GM12878 (cell line): Measurements from ENCODE around the gene ATP4A. TPM values are rescaled to one million over a fixed set of nuclear protein-coding genes. Genes with fewer than 3 reads are reported as not detected.

ENCODE experiments used
- ATAC-seq: fragments of 200-7000 bp; cut with Tn5 transposase; 3 replicates; pipeline ENCODE4 v1.9.1; 2020; ENCODE audit warnings: mild to moderate bottlenecking, moderate library complexity
- BruUV-seq: library from RNA; stranded (reverse); fragments of 400-500 nt; replicated peaks from 2 replicates; lab custom pipeline; 2021; lab: Mats Ljungman, UMichigan
- CTCF ChIA-PET: fragments of 300-600 bp; sonication (Branson Sonifier 250); formaldehyde crosslinking; extraction: SDS; loops from one replicate; lab custom pipeline; 2021; ENCODE audit warnings: inconsistent platforms; lab: Yijun Ruan, JAX
- POLR2A ChIA-PET: fragments of 350-600 bp; formaldehyde crosslinking; extraction: SDS; loops from one replicate; lab custom pipeline; 2021; ENCODE audit warnings: inconsistent platforms; lab: Charles Lee
- RAD21 ChIA-PET: fragments of 300-600 bp; sonication (Branson Sonifier 250); formaldehyde crosslinking; loops from one replicate; lab custom pipeline; 2023; ENCODE audit warnings: antibody characterized with exemption; ENCODE audit not compliant: unreplicated experiment; lab: Charles Lee
- SMC1A ChIA-PET: fragments of 300-600 bp; sonication (Branson Sonifier 250); formaldehyde crosslinking; loops from one replicate; lab custom pipeline; 2023; ENCODE audit not compliant: unreplicated experiment, uncharacterized antibody; lab: Charles Lee
- DNase-seq: peaks from one replicate; pipeline ENCODE4 v3.0.0-alpha.2; 2011; ENCODE audit warnings: low read depth, low spot score
- FAIRE-seq: peaks from 3 replicates; lab custom pipeline; 2011; peaks lifted over from hg19 to GRCh38; lab: Jason Lieb, UNC
- H2AFZ ChIP-seq: 2 replicates; pipeline ENCODE4 v1.6.0; 2011; ENCODE audit warnings: low read depth, low read length, control low read depth; ENCODE audit not compliant: control insufficient read depth
- H3K27ac ChIP-seq: 2 replicates; pipeline ENCODE4 v1.5.1; 2011; ENCODE audit warnings: control low read depth; ENCODE audit not compliant: control insufficient read depth, insufficient read depth
- H3K27me3 ChIP-seq, 2 experiments: replicated peaks in 1 of 2; 2 replicates each; pipeline versions ENCODE4 v1.6.0 to v1.6.1; 2011; ENCODE audit warnings: low read length in 1 of 2; ENCODE audit not compliant: control insufficient read depth in 2 of 2, insufficient read depth in 2 of 2
- H3K36me3 ChIP-seq, 2 experiments: 2 replicates each; pipeline ENCODE4 v1.5.1; 2011; ENCODE audit warnings: low read length in 1 of 2; ENCODE audit not compliant: control insufficient read depth in 2 of 2, insufficient read depth in 2 of 2
- H3K4me1 ChIP-seq: 2 replicates; pipeline ENCODE4 v1.6.1; 2011; ENCODE audit warnings: mild to moderate bottlenecking, low read length, moderate library complexity, mixed read lengths; ENCODE audit not compliant: control insufficient read depth, insufficient read depth
- H3K4me2 ChIP-seq: 2 replicates; pipeline ENCODE4 v1.6.0; 2011; ENCODE audit warnings: control low read depth; ENCODE audit not compliant: control insufficient read depth, insufficient read depth
- H3K4me3 ChIP-seq: fragments of 200-600 bp; sonication (generic); 2 replicates; pipeline ENCODE4 v1.5.1; 2016
- H3K79me2 ChIP-seq: 2 replicates; pipeline ENCODE4 v1.6.0; 2011; ENCODE audit warnings: low read length; ENCODE audit not compliant: control insufficient read depth, insufficient read depth
- H3K9ac ChIP-seq: 2 replicates; pipeline ENCODE4 v1.8.0; 2011; ENCODE audit warnings: low read length, control low read depth, mixed read lengths; ENCODE audit not compliant: control insufficient read depth, insufficient read depth
- H3K9me3 ChIP-seq: replicated peaks from 3 replicates; pipeline ENCODE4 v1.5.1; 2011; ENCODE audit warnings: mild to moderate bottlenecking, low read length; ENCODE audit not compliant: control insufficient read depth, insufficient read depth
- H4K20me1 ChIP-seq: 2 replicates; pipeline ENCODE4 v1.6.0; 2011; ENCODE audit not compliant: control insufficient read depth, insufficient read depth
- CTCF ChIP-seq, 3 experiments: IDR thresholded peaks in 2 of 3; conservative IDR thresholded peaks in 1 of 3; 2 replicates each; pipeline ENCODE4 v1.5.1; 2011; ENCODE audit warnings: low read depth in 3 of 3, low read length in 3 of 3, mild to moderate bottlenecking in 3 of 3, control low read depth in 2 of 3, moderate library complexity in 2 of 3, inconsistent platforms in 1 of 3, mixed read lengths in 1 of 3; ENCODE audit not compliant: control insufficient read depth in 2 of 3, insufficient read depth in 1 of 3; ENCODE audit errors: extremely low read depth in 1 of 3
- ETV6 ChIP-seq, 2 experiments: fragments of 450-650 bp in 1 of 2; IDR thresholded peaks in 1 of 2; conservative IDR thresholded peaks in 1 of 2; 2 replicates each; pipeline ENCODE4 v1.6.1; 2014; ENCODE audit warnings: antibody characterized with exemption in 1 of 2, borderline replicate concordance in 1 of 2, low read depth in 1 of 2, mild to moderate bottlenecking in 1 of 2, moderate library complexity in 1 of 2
- FOXM1 ChIP-seq: IDR thresholded peaks from 2 replicates; pipeline ENCODE4 v1.6.1; 2012; ENCODE audit warnings: low read depth, mild to moderate bottlenecking, inconsistent platforms, low read length, moderate library complexity
- MEF2A ChIP-seq: IDR thresholded peaks from 2 replicates; pipeline ENCODE4 v1.6.1; 2011; ENCODE audit warnings: low read depth, mild to moderate bottlenecking, low read length, moderate library complexity; ENCODE audit not compliant: insufficient read depth
- MYC ChIP-seq: IDR thresholded peaks from 2 replicates; pipeline ENCODE4 v1.6.1; 2011; ENCODE audit warnings: mild to moderate bottlenecking, low read length, moderate library complexity, inconsistent platforms; ENCODE audit not compliant: insufficient read depth, insufficient replicate concordance, insufficient read length, severe bottlenecking
- POLR2A ChIP-seq: IDR thresholded peaks from 2 replicates; pipeline ENCODE4 v1.6.1; 2011; ENCODE audit warnings: low read depth, mild to moderate bottlenecking, low read length
- RBBP5 ChIP-seq: fragments of 200-600 bp; sonication (generic); conservative IDR thresholded peaks from 2 replicates; pipeline ENCODE4 v1.6.1; 2016
- SIX5 ChIP-seq: IDR thresholded peaks from 2 replicates; pipeline ENCODE4 v1.6.1; 2011; ENCODE audit warnings: mild to moderate bottlenecking, low read depth, low read length, moderate library complexity; ENCODE audit not compliant: severe bottlenecking
- SP1 ChIP-seq: IDR thresholded peaks from one replicate; pipeline ENCODE4 v1.6.1; 2011; ENCODE audit warnings: low read depth, low read length
- STAT3 ChIP-seq: IDR thresholded peaks from 2 replicates; pipeline ENCODE4 v1.6.1; 2011; ENCODE audit warnings: low read depth, low read length, improper control_type of control experiment
- TCF3 ChIP-seq: IDR thresholded peaks from 2 replicates; pipeline ENCODE4 v1.6.1; 2012; ENCODE audit warnings: low read depth, mild to moderate bottlenecking, low read length, borderline replicate concordance; ENCODE audit not compliant: insufficient read depth
- USF2 ChIP-seq: IDR thresholded peaks from 2 replicates; pipeline ENCODE4 v1.6.1; 2011; ENCODE audit warnings: low read depth, low read length, improper control_type of control experiment, borderline replicate concordance
- ZBED1 ChIP-seq: IDR thresholded peaks from 2 replicates; pipeline ENCODE4 v1.6.1; 2016; ENCODE audit warnings: borderline replicate concordance
- WGBS: methylation state at CpG from one replicate; pipeline ENCODE4 v1.1.6; 2016; ENCODE audit warnings: low lambda C conversion rate; ENCODE audit not compliant: insufficient replicate concordance, insufficient coverage; ENCODE audit errors: missing lambda C conversion rate; 5-methylcytosine and 5-hydroxymethylcytosine counted together
- in situ Hi-C: fragments of 300-500 bp; cut with MboI; formaldehyde crosslinking; loops from 9 replicates; pipeline ENCODE4 v1.14.3; 2018; ENCODE audit warnings: mixed read lengths
- intact Hi-C: fragments of 100-400 bp; cut with micrococcal nuclease; formaldehyde crosslinking; loops from one replicate; pipeline ENCODE4 v1.14.2; 2022; ENCODE audit not compliant: unreplicated experiment
- polyA plus RNA-seq, 11 experiments: library from polyadenylated mRNA; depleted of rRNA in 4 of 11; unstranded in 6 of 11; stranded (reverse) in 5 of 11; fragments of >200 nt; fragmentation: Nextera tagmentation in 4 of 11; fragmentation: Illumina TruSeq in 1 of 11; extraction: Ambion mirVana in 4 of 11; extraction: Trizol in 1 of 11; gene quantifications; 1 replicate in 1 of 11; 2 replicates in 10 of 11; pipeline versions ENCODE4 v1.2.1 to v1.2.3, GENCODE V29; 2011 to 2016; ENCODE audit warnings: inconsistent platforms in 2 of 11, missing spikeins in 2 of 11, low read depth in 1 of 11
- total RNA-seq, 4 experiments: library from RNA; depleted of rRNA in 3 of 4; stranded (reverse); fragments of >200 nt in 3 of 4; fragmentation: Illumina TruSeq in 1 of 4; extraction: Trizol in 1 of 4; gene quantifications; 2 replicates each; pipeline versions ENCODE4 v1.2.1 to v1.2.3, GENCODE V29; 2013 to 2021
- TF ChIP-seq, protein P1 (sequence below): IDR thresholded peaks from 2 replicates; pipeline ENCODE4 v1.6.1; 2011; ENCODE audit warnings: borderline replicate concordance, low read depth, mild to moderate bottlenecking, moderate library complexity, low read length; ENCODE audit not compliant: insufficient read depth, poor library complexity, severe bottlenecking
- TF ChIP-seq, protein P2 (sequence below): IDR thresholded peaks from 2 replicates; pipeline ENCODE4 v1.6.1; 2011; ENCODE audit warnings: mild to moderate bottlenecking, low read depth, low read length, moderate library complexity; ENCODE audit not compliant: insufficient replicate concordance
- TF ChIP-seq, protein P3 (sequence below): IDR thresholded peaks from 2 replicates; pipeline ENCODE4 v1.6.1; 2012; ENCODE audit warnings: low read length, inconsistent platforms

The ATP4A gene
- total and polyA plus RNA-seq, 10 of the 15 experiments (the other 5 are each of a cell fraction or from before 2014, with no cell fraction given): 0.03 to 1.5 (median 0.11) TPM; not detected in 3

DNA sequence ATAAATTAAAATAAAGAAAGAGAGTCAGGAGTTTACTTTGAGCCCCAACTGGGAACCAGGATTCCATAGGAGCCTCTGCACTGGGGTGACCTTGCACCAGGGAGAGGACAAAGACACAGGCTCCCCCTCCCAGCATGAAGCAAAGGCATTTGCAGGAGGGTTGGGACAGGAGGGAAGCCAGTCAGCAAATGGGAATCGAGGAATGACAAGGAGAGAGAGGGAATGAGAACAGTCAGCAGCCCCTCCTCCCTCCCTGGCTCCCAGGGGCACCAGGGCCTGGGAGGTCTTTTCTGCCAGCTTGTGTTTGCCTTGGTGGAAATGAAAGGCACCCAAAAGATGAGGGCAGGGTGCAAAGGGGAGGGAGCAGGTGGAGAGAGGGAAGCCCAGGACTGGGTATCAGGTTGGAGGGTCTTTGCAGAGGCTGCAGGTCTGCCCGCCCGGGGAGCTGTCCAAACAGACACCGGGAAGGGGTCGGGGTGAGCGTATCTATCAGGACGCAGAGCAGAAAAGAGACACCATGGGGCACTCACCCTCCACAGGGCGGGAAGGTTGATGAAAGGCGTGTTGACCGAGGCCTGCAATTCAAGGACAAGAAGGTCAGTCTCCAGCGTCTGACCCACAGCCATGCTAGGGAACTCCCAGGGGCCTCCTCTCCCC, 39.1 kb downstream of the ATP4A start:
- in situ Hi-C loops (no loop called here), intact Hi-C loops (no loop called here)
- Histone ChIP-seq H3K36me3 (no peaks in the 10 kb centered on the region), H3K27ac (no peak overlapping the region), H3K9ac (no peak overlapping the region), H3K27me3 (peaks cover 0 to 8% of the 10 kb centered on the region in 2 experiments; a peak in 3 of 4 replicates), H2AFZ (no peak overlapping the region), H4K20me1 (no peaks in the 10 kb centered on the region), H3K4me3 (no peak overlapping the region), H3K79me2 (no peaks in the 10 kb centered on the region), H3K9me3 (no peaks in the 10 kb centered on the region), H3K4me1 (no peaks in the 10 kb centered on the region), H3K4me2 (no peak overlapping the region)
- ChIA-PET RAD21 (no interaction called here), POLR2A (no interaction called here), SMC1A (no interaction called here), CTCF (no interaction called here)
- FAIRE-seq (no peak), DNase-seq (no peak), ATAC-seq (no peak)
- TF ChIP-seq USF2: no peak
- TF ChIP-seq SP1: no peak
- TF ChIP-seq MEF2A: no peak
- TF ChIP-seq MYC: no peak
- no peak for TF ChIP-seq SIX5
- TF ChIP-seq TCF3: no peak
- TF ChIP-seq ETV6 (conservative IDR thresholded peaks at IDR 0.05 in 1 of 2, IDR thresholded peaks at IDR 0.05 in 1 of 2; ENCODE audit: borderline replicate concordance in 1 of 2, low read depth in 1 of 2): no peak
- TF ChIP-seq CTCF (IDR thresholded peaks at IDR 0.05 in 2 of 3, conservative IDR thresholded peaks at IDR 0.05 in 1 of 3; ENCODE audit: control insufficient read depth in 2 of 3, extremely low read depth in 1 of 3, insufficient read depth in 1 of 3, low read depth in 3 of 3, low read length in 3 of 3): no peak
- TF ChIP-seq, protein P1, sequence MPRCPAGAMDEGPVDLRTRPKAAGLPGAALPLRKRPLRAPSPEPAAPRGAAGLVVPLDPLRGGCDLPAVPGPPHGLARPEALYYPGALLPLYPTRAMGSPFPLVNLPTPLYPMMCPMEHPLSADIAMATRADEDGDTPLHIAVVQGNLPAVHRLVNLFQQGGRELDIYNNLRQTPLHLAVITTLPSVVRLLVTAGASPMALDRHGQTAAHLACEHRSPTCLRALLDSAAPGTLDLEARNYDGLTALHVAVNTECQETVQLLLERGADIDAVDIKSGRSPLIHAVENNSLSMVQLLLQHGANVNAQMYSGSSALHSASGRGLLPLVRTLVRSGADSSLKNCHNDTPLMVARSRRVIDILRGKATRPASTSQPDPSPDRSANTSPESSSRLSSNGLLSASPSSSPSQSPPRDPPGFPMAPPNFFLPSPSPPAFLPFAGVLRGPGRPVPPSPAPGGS: no peak
- no peak for TF ChIP-seq ZBED1
- no peak for TF ChIP-seq STAT3
- no peak for TF ChIP-seq FOXM1
- no peak for TF ChIP-seq RBBP5
- no peak for TF ChIP-seq POLR2A
- TF ChIP-seq, protein P2, sequence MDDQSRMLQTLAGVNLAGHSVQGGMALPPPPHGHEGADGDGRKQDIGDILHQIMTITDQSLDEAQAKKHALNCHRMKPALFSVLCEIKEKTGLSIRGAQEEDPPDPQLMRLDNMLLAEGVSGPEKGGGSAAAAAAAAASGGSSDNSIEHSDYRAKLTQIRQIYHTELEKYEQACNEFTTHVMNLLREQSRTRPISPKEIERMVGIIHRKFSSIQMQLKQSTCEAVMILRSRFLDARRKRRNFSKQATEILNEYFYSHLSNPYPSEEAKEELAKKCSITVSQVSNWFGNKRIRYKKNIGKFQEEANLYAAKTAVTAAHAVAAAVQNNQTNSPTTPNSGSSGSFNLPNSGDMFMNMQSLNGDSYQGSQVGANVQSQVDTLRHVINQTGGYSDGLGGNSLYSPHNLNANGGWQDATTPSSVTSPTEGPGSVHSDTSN: no peak
- TF ChIP-seq, protein P3, sequence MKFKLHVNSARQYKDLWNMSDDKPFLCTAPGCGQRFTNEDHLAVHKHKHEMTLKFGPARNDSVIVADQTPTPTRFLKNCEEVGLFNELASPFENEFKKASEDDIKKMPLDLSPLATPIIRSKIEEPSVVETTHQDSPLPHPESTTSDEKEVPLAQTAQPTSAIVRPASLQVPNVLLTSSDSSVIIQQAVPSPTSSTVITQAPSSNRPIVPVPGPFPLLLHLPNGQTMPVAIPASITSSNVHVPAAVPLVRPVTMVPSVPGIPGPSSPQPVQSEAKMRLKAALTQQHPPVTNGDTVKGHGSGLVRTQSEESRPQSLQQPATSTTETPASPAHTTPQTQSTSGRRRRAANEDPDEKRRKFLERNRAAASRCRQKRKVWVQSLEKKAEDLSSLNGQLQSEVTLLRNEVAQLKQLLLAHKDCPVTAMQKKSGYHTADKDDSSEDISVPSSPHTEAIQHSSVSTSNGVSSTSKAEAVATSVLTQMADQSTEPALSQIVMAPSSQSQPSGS: no peak
- 36% methylated on average over 11 of the region's 11 CpGs for WGBS
- BruUV-seq: no TSS peak
